Calu3 (cell line): ENCODE results near the gene PPP2R2C. TPM values are rescaled to one million over a fixed set of nuclear protein-coding genes. Genes with fewer than 3 reads are reported as not detected.

Source experiments
- BruUV-seq: library from RNA; stranded (reverse); fragments of 400-500 nt; replicated peaks from 2 replicates; lab custom pipeline; 2021; lab: Mats Ljungman, UMichigan
- CTCF ChIA-PET: fragments of 300-600 bp; sonication (Branson Sonifier 250); formaldehyde crosslinking; loops from one replicate; lab custom pipeline; 2022; ENCODE audit warnings: antibody characterized with exemption; lab: Charles Lee
- DNase-seq: peaks from one replicate; pipeline ENCODE4 v3.0.0; 2022
- H3K27ac Mint-ChIP-seq: one replicate; pipeline ENCODE4 v1.8.0; 2022; ENCODE audit warnings: mixed read lengths; ENCODE audit not compliant: unreplicated experiment
- H3K27me3 Mint-ChIP-seq: one replicate; pipeline ENCODE4 v1.8.0; 2022; ENCODE audit warnings: mixed read lengths; ENCODE audit not compliant: unreplicated experiment
- H3K36me3 Mint-ChIP-seq: one replicate; pipeline ENCODE4 v1.8.0; 2022; ENCODE audit warnings: mild to moderate bottlenecking, moderate library complexity, mixed read lengths; ENCODE audit not compliant: insufficient read depth, unreplicated experiment
- H3K4me1 Mint-ChIP-seq: one replicate; pipeline ENCODE4 v1.8.0; 2022; ENCODE audit warnings: mild to moderate bottlenecking, low read depth, mixed read lengths; ENCODE audit not compliant: unreplicated experiment
- H3K4me3 Mint-ChIP-seq: one replicate; pipeline ENCODE4 v1.8.0; 2022; ENCODE audit warnings: mild to moderate bottlenecking, low read depth, moderate library complexity, mixed read lengths; ENCODE audit not compliant: unreplicated experiment
- H3K9me3 Mint-ChIP-seq: one replicate; pipeline ENCODE4 v1.8.0; 2022; ENCODE audit warnings: low read depth, mixed read lengths; ENCODE audit not compliant: unreplicated experiment
- intact Hi-C: fragments of 100-400 bp; cut with micrococcal nuclease; formaldehyde crosslinking; loops from one replicate; pipeline ENCODE4 v1.10.0; 2022; ENCODE audit not compliant: unreplicated experiment
- total RNA-seq: library from RNA; stranded (reverse); gene quantifications from 2 replicates; pipeline ENCODE4 v1.2.3, GENCODE V29; 2022
- TF ChIP-seq, protein P1 (sequence below): fragments of 200-600 bp; IDR thresholded peaks from one replicate; pipeline ENCODE4 v1.8.0; 2022; ENCODE audit warnings: antibody characterized with exemption; ENCODE audit not compliant: unreplicated experiment

PPP2R2C gene
- total RNA-seq, 1 experiment from 2014 or later = 9.4 TPM

DNA sequence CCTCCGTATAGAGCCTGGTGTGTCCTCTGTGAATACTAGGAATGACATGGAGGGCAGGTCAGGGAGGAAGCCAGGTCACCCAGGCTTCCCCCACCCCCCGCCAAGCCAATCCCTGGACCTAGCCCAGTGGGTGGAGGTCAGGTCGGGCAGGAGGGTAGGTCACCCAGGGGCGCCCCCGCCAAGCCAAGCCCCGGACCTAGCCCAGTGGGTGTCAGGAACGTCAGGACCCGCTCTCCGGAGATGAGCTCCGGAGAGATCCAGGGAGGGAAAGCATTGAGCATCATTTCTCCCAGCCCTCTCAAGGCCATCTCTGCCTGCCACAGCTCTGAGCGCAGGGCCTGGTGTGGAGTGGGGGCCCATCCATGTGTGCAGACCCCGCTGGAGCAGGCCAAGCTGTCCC lies 154.2 kb downstream of the PPP2R2C start:
- no peaks in the 10 kb centered on the region for H3K4me1 Mint-ChIP-seq
- peaks cover 8% of the 10 kb centered on the region for H3K27me3 Mint-ChIP-seq
- CTCF ChIA-PET = no interaction called here
- no peak for DNase-seq
- TF ChIP-seq, protein P1, sequence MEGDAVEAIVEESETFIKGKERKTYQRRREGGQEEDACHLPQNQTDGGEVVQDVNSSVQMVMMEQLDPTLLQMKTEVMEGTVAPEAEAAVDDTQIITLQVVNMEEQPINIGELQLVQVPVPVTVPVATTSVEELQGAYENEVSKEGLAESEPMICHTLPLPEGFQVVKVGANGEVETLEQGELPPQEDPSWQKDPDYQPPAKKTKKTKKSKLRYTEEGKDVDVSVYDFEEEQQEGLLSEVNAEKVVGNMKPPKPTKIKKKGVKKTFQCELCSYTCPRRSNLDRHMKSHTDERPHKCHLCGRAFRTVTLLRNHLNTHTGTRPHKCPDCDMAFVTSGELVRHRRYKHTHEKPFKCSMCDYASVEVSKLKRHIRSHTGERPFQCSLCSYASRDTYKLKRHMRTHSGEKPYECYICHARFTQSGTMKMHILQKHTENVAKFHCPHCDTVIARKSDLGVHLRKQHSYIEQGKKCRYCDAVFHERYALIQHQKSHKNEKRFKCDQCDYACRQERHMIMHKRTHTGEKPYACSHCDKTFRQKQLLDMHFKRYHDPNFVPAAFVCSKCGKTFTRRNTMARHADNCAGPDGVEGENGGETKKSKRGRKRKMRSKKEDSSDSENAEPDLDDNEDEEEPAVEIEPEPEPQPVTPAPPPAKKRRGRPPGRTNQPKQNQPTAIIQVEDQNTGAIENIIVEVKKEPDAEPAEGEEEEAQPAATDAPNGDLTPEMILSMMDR = no peak
- H3K27ac Mint-ChIP-seq = no peak overlapping the region
- intact Hi-C loops = no loop called here
- H3K36me3 Mint-ChIP-seq = no peaks in the 10 kb centered on the region
- H3K4me3 Mint-ChIP-seq = no peak overlapping the region
- no peaks in the 10 kb centered on the region for H3K9me3 Mint-ChIP-seq
- BruUV-seq = no TSS peak

DNA sequence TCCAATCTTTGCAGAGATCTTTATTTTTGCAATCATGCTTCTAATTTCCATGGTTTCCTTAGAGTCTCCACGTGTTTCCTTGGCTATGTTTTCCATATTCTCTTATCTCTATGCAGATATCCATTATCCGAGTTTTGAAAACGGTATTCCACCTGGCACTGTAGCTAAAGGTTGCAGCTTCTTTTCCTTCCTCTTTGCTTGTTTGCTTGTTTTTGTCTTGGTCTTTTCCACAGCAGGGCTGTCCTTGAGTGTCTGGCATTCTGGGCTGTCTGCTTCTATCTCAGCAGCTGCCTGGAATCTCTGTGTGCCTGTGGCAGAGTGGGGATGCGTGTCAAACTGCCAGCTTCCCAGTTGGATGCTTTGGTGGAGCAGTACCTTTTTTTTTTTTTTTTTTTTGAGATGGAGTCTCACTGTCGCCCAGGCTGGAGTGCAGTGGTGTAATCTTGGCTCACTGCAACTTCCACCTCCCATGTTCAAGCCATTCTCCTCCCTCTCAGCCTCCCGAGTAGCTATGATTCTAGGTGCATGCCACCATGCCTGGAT lies 155.9 kb downstream of the PPP2R2C start:
- DNase-seq = no peak
- H3K27me3 Mint-ChIP-seq = peaks cover 16% of the 10 kb centered on the region
- intact Hi-C loops = no loop called here
- H3K4me1 Mint-ChIP-seq = no peaks in the 10 kb centered on the region
- CTCF ChIA-PET = interaction anchor here (0.6 kb wide), 2 partner anchors 15 to 18 kb away, joined by 4 to 5 read pairs; no protein-coding TSS in a partner anchor
- no peak overlapping the region for H3K4me3 Mint-ChIP-seq
- TF ChIP-seq, protein P1 = no peak
- H3K9me3 Mint-ChIP-seq = no peaks in the 10 kb centered on the region
- H3K27ac Mint-ChIP-seq = no peak overlapping the region
- no TSS peak for BruUV-seq
- H3K36me3 Mint-ChIP-seq = no peaks in the 10 kb centered on the region

DNA sequence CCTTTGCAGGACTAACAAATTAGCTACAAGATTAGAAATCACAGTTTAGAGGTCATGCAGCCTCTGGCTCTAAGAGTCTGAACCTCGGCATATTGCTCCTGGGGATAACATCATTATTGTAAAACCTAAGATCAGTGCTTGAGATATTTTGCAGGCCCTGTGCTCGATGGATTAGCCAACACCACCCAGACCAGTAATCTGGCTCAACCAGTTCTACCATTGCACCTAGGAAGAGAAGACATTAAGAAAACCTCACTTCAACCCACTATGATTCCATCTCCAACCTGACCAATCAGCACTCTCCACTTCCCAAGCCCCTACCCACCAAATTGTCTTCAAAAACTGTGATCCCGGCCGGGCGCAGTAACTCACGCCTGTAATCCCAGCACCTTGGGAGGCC lies 159.2 kb downstream of the PPP2R2C start:
- intact Hi-C loops = no loop called here
- no TSS peak for BruUV-seq
- no peak for DNase-seq
- CTCF ChIA-PET = no interaction called here
- H3K27me3 Mint-ChIP-seq = peaks cover 23% of the 10 kb centered on the region
- H3K36me3 Mint-ChIP-seq = peaks cover 6% of the 10 kb centered on the region
- H3K9me3 Mint-ChIP-seq = no peaks in the 10 kb centered on the region
- TF ChIP-seq, protein P1 = no peak
- no peak overlapping the region for H3K27ac Mint-ChIP-seq
- no peak overlapping the region for H3K4me3 Mint-ChIP-seq
- H3K4me1 Mint-ChIP-seq = no peaks in the 10 kb centered on the region

DNA sequence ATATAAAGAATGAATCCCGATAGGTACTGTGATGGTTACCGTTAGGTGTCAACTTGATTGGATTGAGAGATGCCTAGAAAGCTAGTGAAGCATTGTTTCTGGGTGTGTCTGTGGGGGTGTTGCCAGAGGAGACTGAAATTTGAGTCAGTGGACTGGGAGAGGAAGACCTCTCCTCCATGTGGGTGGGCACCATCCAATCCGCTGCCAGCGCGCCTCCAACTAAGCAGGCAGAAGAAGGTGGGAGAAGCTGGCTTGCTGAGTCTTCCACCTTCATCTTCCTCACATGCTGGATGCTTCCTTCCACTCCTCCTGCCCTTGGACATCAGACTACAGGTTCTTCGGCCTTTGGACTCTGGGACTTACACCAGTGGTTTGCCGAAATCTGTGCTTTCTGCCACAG lies 162.6 kb downstream of the PPP2R2C start:
- Mint-ChIP-seq H3K4me1 (no peaks in the 10 kb centered on the region), H3K27ac (no peak overlapping the region), H3K36me3 (peaks cover 6% of the 10 kb centered on the region), H3K4me3 (peak overlapping the region; percentile 53), H3K9me3 (no peaks in the 10 kb centered on the region), H3K27me3 (peaks cover 19% of the 10 kb centered on the region)
- BruUV-seq = no TSS peak
- intact Hi-C loops = loop anchor here (5.0 kb wide), 1 partner anchor 37 kb away; no protein-coding TSS in a partner anchor
- CTCF ChIA-PET = no interaction called here
- TF ChIP-seq, protein P1 = no peak
- DNase-seq = no peak
